Measurements from ENCODE around the gene KY.

Gene KY

DNA sequence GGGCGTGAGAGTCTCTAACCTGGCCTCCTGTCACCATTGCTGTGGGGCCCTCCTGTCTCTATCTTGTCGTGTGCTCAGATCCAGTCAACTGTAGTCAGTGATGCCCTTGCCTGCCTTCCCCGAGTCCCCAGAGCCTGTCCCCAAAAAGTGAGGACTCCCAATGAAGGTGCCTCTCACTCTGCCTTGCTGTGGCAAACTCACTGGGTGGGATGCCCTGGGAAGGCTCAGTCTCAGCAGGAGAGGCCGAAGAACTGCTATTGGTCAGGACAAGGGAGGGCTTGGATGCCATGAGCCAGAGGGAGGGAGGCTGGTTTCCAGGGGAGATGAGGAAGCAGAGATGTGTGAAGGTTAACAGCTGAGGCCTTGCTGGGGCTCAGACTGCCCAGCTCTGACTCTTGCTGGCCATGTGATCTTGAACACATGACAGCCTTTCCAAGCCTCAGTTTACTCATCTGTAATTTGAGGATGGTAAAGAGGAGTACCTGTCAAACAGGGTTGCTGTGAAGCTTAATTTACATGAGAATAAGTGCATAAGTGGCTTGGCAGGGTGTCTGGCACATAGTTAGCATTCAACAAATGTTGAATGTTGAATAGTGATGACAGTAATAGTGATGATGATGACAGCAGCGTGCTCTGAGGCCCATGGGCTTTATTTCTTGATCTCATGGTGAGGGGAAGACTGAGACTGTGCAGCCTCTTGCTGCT lies 8.2 kb downstream of the KY start:
- H3K4me2 ChIP-seq (ENCODE audit: low read length): no peak overlapping the region
- H3K9me3 ChIP-seq (ENCODE audit: control insufficient read depth, insufficient read depth, low read length): no peaks in the 10 kb centered on the region
- H3K9me2 ChIP-seq (replicated peaks; ENCODE audit: control insufficient read depth, low read length): no peaks in the 10 kb centered on the region; the same call in 1 of the 2 replicates
- H3K27ac ChIP-seq (ENCODE audit: low read depth, low read length): no peak overlapping the region
- H3K79me2 ChIP-seq (ENCODE audit: control insufficient read depth, low read length): no peaks in the 10 kb centered on the region
- TF ChIP-seq EZH2phosphoT487 (IDR thresholded peaks at IDR 0.05; ENCODE audit: borderline replicate concordance, low read length): no peak
- TF ChIP-seq, protein P1, sequence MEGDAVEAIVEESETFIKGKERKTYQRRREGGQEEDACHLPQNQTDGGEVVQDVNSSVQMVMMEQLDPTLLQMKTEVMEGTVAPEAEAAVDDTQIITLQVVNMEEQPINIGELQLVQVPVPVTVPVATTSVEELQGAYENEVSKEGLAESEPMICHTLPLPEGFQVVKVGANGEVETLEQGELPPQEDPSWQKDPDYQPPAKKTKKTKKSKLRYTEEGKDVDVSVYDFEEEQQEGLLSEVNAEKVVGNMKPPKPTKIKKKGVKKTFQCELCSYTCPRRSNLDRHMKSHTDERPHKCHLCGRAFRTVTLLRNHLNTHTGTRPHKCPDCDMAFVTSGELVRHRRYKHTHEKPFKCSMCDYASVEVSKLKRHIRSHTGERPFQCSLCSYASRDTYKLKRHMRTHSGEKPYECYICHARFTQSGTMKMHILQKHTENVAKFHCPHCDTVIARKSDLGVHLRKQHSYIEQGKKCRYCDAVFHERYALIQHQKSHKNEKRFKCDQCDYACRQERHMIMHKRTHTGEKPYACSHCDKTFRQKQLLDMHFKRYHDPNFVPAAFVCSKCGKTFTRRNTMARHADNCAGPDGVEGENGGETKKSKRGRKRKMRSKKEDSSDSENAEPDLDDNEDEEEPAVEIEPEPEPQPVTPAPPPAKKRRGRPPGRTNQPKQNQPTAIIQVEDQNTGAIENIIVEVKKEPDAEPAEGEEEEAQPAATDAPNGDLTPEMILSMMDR (IDR thresholded peaks at IDR 0.05; ENCODE audit: low read depth, low read length, poor library complexity, severe bottlenecking): no peak
- H3K4me3 ChIP-seq (ENCODE audit: low read length): no peak overlapping the region
- H3K36me3 ChIP-seq (ENCODE audit: control insufficient read depth, low read length): no peaks in the 10 kb centered on the region
- H3F3A ChIP-seq (ENCODE audit: control insufficient read depth, insufficient read depth): no peaks in the 10 kb centered on the region
- H4K20me1 ChIP-seq (ENCODE audit: control insufficient read depth, insufficient read depth, low read depth, low read length): no peaks in the 10 kb centered on the region
- no peaks in the 10 kb centered on the region for H3K27me3 ChIP-seq (ENCODE audit: control insufficient read depth, low read length)
- H3K4me1 ChIP-seq (ENCODE audit: control insufficient read depth, low read length): no peaks in the 10 kb centered on the region

DNA sequence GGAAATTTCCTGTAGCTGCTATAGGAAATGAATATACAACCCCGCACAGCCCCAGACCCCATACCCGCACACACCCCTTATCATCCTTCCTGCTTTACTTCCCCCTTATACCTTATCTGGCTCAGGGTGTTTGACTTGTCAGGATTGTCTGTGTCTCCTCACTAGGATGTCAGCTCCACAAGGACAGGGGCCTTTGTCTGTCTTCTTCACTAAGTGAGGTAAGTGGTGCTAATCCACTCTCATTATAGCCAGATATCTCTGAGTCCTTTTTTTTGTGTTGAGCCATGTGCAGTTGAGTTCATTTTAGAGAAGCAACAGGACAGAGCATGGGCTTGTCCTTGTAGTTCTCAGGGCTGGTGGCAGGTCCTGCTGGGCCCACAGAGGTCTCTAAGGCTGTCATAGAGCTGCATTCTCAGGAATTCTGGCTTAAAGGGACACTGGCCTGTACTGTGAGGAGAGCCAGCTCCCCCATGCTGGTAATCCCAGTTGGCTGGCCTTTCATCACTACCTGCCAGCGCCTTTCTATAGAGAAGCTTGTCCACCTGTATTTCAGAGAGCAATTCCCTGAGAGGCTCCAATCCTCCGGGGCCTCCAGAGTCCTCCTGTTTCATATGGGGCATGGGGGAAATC lies 9.0 kb downstream of the KY start:
- Histone ChIP-seq H4K20me1 (ENCODE audit: control insufficient read depth, insufficient read depth, low read depth, low read length) (no peaks in the 10 kb centered on the region), H3K79me2 (ENCODE audit: control insufficient read depth, low read length) (no peaks in the 10 kb centered on the region), H3K27ac (ENCODE audit: low read depth, low read length) (no peak overlapping the region), H3K4me2 (ENCODE audit: low read length) (no peak overlapping the region), H3K4me3 (ENCODE audit: low read length) (no peak overlapping the region), H3K4me1 (ENCODE audit: control insufficient read depth, low read length) (no peaks in the 10 kb centered on the region), H3K9me2 (replicated peaks; ENCODE audit: control insufficient read depth, low read length) (no peaks in the 10 kb centered on the region; the same call in 1 of the 2 replicates), H3F3A (ENCODE audit: control insufficient read depth, insufficient read depth) (no peaks in the 10 kb centered on the region), H3K27me3 (ENCODE audit: control insufficient read depth, low read length) (no peaks in the 10 kb centered on the region), H3K36me3 (ENCODE audit: control insufficient read depth, low read length) (no peaks in the 10 kb centered on the region), H3K9me3 (ENCODE audit: control insufficient read depth, insufficient read depth, low read length) (no peaks in the 10 kb centered on the region)
- TF ChIP-seq, protein P1 (IDR thresholded peaks at IDR 0.05; ENCODE audit: low read depth, low read length, poor library complexity, severe bottlenecking): no peak
- no peak for TF ChIP-seq EZH2phosphoT487 (IDR thresholded peaks at IDR 0.05; ENCODE audit: borderline replicate concordance, low read length)

DNA sequence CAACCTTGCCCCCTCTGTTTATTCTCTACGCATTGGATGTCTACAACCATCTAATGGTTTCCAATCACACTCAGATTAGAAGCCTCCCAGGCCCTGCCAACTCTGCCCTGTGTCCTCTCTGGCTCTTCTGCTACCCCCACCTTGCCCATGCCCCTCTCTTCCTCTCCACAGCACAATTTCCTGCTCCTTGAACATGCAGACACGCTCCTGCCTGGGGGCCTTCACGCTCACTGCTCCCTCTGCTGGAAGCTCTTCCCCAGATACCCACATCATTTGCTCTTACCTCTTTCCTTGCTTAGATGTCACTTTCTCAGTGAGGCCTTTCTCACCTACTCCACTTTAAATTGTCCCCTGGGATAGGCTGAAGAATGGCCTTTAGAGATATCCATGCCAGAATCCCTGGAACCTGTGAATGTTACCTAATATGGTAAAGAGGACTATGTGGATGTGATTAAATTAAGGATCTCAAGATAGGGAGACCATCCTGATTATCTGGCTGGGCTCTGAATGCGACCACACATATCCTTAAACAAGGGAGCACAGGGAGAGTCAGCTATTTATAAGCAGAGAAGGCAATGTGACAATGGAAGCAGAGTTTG lies 9.9 kb downstream of the KY start:
- TF ChIP-seq EZH2phosphoT487 (IDR thresholded peaks at IDR 0.05; ENCODE audit: borderline replicate concordance, low read length): no peak
- TF ChIP-seq, protein P1 (IDR thresholded peaks at IDR 0.05; ENCODE audit: low read depth, low read length, poor library complexity, severe bottlenecking): peak; percentile 65
- H3K36me3 ChIP-seq (ENCODE audit: control insufficient read depth, low read length): no peaks in the 10 kb centered on the region
- no peaks in the 10 kb centered on the region for H3K79me2 ChIP-seq (ENCODE audit: control insufficient read depth, low read length)
- no peaks in the 10 kb centered on the region for H3K27me3 ChIP-seq (ENCODE audit: control insufficient read depth, low read length)
- H3K9me3 ChIP-seq (ENCODE audit: control insufficient read depth, insufficient read depth, low read length): no peaks in the 10 kb centered on the region
- H3F3A ChIP-seq (ENCODE audit: control insufficient read depth, insufficient read depth): no peaks in the 10 kb centered on the region
- H3K4me1 ChIP-seq (ENCODE audit: control insufficient read depth, low read length): no peaks in the 10 kb centered on the region
- no peak overlapping the region for H3K4me3 ChIP-seq (ENCODE audit: low read length)
- no peak overlapping the region for H3K27ac ChIP-seq (ENCODE audit: low read depth, low read length)
- no peaks in the 10 kb centered on the region for H4K20me1 ChIP-seq (ENCODE audit: control insufficient read depth, insufficient read depth, low read depth, low read length)
- H3K4me2 ChIP-seq (ENCODE audit: low read length): no peak overlapping the region
- no peaks in the 10 kb centered on the region; the same call in 1 of the 2 replicates for H3K9me2 ChIP-seq (replicated peaks; ENCODE audit: control insufficient read depth, low read length)

Measured in DOHH2 (cell line).